ENCODE measurements around the gene OTOF. TPM values are rescaled to one million over a fixed set of nuclear protein-coding genes. Genes with fewer than 3 reads are reported as not detected.

Gene OTOF
- total and polyA plus RNA-seq, 9 of the 15 experiments (the other 6 are each of a cell fraction or from before 2014, with no cell fraction given) = 0.03 to 0.11 (median 0.06) TPM; not detected in 5

DNA sequence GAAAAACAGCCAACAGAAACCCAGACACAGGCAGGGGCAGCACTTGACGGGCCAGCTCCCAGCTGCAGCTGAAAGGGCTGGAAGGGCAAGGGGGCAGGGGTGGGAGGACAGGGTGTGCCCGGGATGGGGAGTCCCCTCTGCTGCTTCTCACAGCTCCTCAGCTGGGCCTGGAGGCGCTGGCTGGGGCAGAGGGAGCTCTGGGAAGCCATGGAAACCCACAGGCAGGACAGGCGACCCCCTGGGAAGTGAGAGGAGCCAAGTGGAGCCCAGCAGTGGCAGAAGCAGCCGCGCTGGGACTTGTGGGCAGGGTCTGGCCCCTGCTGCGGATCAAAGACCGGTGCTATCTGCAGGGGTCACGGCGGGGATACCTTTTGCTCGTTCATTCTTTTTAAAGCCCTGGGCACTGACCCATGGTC is 20.7 kb downstream of the OTOF start:
- no peaks in the 10 kb centered on the region for H3K36me3 ChIP-seq (ENCODE audit: control insufficient read depth, insufficient read depth, low read length)
- FAIRE-seq (no peak), DNase-seq (ENCODE audit: extremely low read depth in 1 of 4, low spot score in 3 of 4) (no peak), ATAC-seq (no peak)
- H3K9ac ChIP-seq (ENCODE audit: insufficient read depth in 1 of 2, low read depth in 2 of 2, low read length in 2 of 2) = peak overlapping the region in 1 of 2 experiments; percentile 67; a peak in 1 of 4 replicates
- in situ Hi-C loops (cut with MboI) (no loop called here), intact Hi-C loops (cut with micrococcal nuclease) (no loop called here)
- H3K4me1 ChIP-seq (replicated peaks in 1 of 2; ENCODE audit: control insufficient read depth in 2 of 2, insufficient read depth in 2 of 2, low read length in 2 of 2) = peaks cover under 1 to 37% of the 10 kb centered on the region in 2 experiments; a peak in 4 of 5 replicates
- H3K27ac ChIP-seq (ENCODE audit: extremely low read depth, low read depth, low read length) = no peak overlapping the region
- H3K79me2 ChIP-seq (ENCODE audit: control insufficient read depth, insufficient read depth, low read length) = no peaks in the 10 kb centered on the region
- no peaks in the 10 kb centered on the region for H4K20me1 ChIP-seq (replicated peaks; ENCODE audit: control insufficient read depth, insufficient read depth, low read length)
- H3K9me1 ChIP-seq (ENCODE audit: control insufficient read depth, insufficient read depth, low read length) = no peaks in the 10 kb centered on the region
- H2AFZ ChIP-seq (ENCODE audit: low read depth, low read length) = no peak overlapping the region
- 50% methylated on average over 10 of the region's 11 CpGs for WGBS (ENCODE audit: insufficient coverage, low coverage, missing lambda C conversion rate)
- peaks cover 0 to 20% of the 10 kb centered on the region in 2 experiments; a peak in 3 of 5 replicates for H3K27me3 ChIP-seq (ENCODE audit: control insufficient read depth in 2 of 2, insufficient read depth in 2 of 2, low read length in 2 of 2)
- no peak overlapping the region for H3K4me3 ChIP-seq
- no TSS peak for BruUV-seq (replicated peaks)
- no peaks in the 10 kb centered on the region for H3K9me3 ChIP-seq (replicated peaks; ENCODE audit: control insufficient read depth, insufficient read depth, low read depth, low read length)
- H3K4me2 ChIP-seq (ENCODE audit: insufficient read depth, low read length) = no peak overlapping the region
- TF ChIP-seq, protein P1, sequence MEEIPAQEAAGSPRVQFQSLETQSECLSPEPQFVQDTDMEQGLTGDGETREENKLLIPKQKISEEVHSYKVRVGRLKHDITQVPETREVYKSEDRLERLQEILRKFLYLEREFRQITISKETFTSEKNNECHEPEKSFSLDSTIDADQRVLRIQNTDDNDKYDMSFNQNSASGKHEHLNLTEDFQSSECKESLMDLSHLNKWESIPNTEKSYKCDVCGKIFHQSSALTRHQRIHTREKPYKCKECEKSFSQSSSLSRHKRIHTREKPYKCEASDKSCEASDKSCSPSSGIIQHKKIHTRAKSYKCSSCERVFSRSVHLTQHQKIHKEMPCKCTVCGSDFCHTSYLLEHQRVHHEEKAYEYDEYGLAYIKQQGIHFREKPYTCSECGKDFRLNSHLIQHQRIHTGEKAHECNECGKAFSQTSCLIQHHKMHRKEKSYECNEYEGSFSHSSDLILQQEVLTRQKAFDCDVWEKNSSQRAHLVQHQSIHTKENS (CRISPR knock-in tag; IDR thresholded peaks at IDR 0.05) = no peak
- TF ChIP-seq WHSC1 (IDR thresholded peaks at IDR 0.05; ENCODE audit: low read length) (no peak), ELF2 (CRISPR knock-in tag; IDR thresholded peaks at IDR 0.05) (no peak), GTF2F1 (IDR thresholded peaks at IDR 0.05; ENCODE audit: low read depth, low read length) (no peak), CREBBP (IDR thresholded peaks at IDR 0.05; ENCODE audit: low read depth, low read length) (no peak), ARID2 (IDR thresholded peaks at IDR 0.05) (no peak), ZNF707 (CRISPR knock-in tag; conservative IDR thresholded peaks at IDR 0.05) (no peak)
- POLR2A ChIA-PET = no interaction called here
- CTCF ChIA-PET (ENCODE audit: low intra/inter-chr PET ratio) = no interaction called here
